IMR-90 (cell line): ENCODE results near the gene DCC. TPM values are rescaled to one million over a fixed set of nuclear protein-coding genes. Genes with fewer than 3 reads are reported as not detected.

ENCODE experiments used
- ATAC-seq: fragments of 200-7000 bp; cut with Tn5 transposase; 2 replicates; pipeline ENCODE4 v1.9.1; 2020; ENCODE audit warnings: low read depth, mild to moderate bottlenecking, moderate library complexity
- BruUV-seq: library from RNA; stranded (reverse); fragments of 400-500 nt; replicated peaks from 2 replicates; lab custom pipeline; 2021; lab: Mats Ljungman, UMichigan
- CTCF ChIA-PET: fragments of 300-600 bp; formaldehyde crosslinking; extraction: SDS; loops from one replicate; lab custom pipeline; 2021; ENCODE audit warnings: antibody characterized with exemption; lab: Yijun Ruan, JAX
- POLR2A ChIA-PET: fragments of 300-600 bp; sonication (Branson Sonifier 250); formaldehyde crosslinking; loops from one replicate; lab custom pipeline; 2022; ENCODE audit warnings: antibody characterized with exemption; ENCODE audit not compliant: unreplicated experiment; lab: Charles Lee
- DNase-seq: peaks from one replicate; pipeline ENCODE4 v3.0.0; 2013
- H2AFZ ChIP-seq: replicated peaks from 2 replicates; pipeline ENCODE3; 2013; ENCODE audit warnings: low read length, mild to moderate bottlenecking; ENCODE audit not compliant: poor library complexity
- H2AK5ac ChIP-seq: 2 replicates; pipeline ENCODE4 v1.6.1; 2013; ENCODE audit warnings: low read depth, low read length, inconsistent platforms
- H2AK9ac ChIP-seq: replicated peaks from 2 replicates; pipeline ENCODE3; 2013; ENCODE audit warnings: mild to moderate bottlenecking, low read depth, low read length, moderate library complexity; ENCODE audit not compliant: poor library complexity
- H2BK120ac ChIP-seq: 2 replicates; pipeline ENCODE4 v1.6.1; 2013; ENCODE audit warnings: low read depth, low read length, inconsistent platforms
- H2BK15ac ChIP-seq: 3 replicates; pipeline ENCODE4 v1.6.1; 2013; ENCODE audit warnings: low read depth, low read length, inconsistent platforms
- H2BK20ac ChIP-seq: 2 replicates; pipeline ENCODE4 v1.6.1; 2013; ENCODE audit warnings: low read depth, mild to moderate bottlenecking, inconsistent platforms, low read length, moderate library complexity
- H2BK5ac ChIP-seq: 2 replicates; pipeline ENCODE4 v1.6.1; 2013; ENCODE audit warnings: mild to moderate bottlenecking, low read depth, low read length, inconsistent platforms; ENCODE audit not compliant: poor library complexity, severe bottlenecking
- H3K14ac ChIP-seq: replicated peaks from 2 replicates; pipeline ENCODE4 v1.6.1; 2013; ENCODE audit warnings: low read depth, low read length, inconsistent platforms
- H3K18ac ChIP-seq: 2 replicates; pipeline ENCODE4 v1.6.1; 2013; ENCODE audit warnings: low read depth, low read length, control low read depth
- H3K23ac ChIP-seq: 2 replicates; pipeline ENCODE4 v1.6.1; 2013; ENCODE audit warnings: low read depth, low read length, inconsistent platforms
- H3K27ac ChIP-seq: 2 replicates; pipeline ENCODE4 v1.5.1; 2013; ENCODE audit warnings: mild to moderate bottlenecking, control low read depth, low read length; ENCODE audit not compliant: insufficient read depth
- H3K27me3 ChIP-seq: 2 replicates; pipeline ENCODE4 v1.6.1; 2013; ENCODE audit warnings: low read length; ENCODE audit not compliant: control insufficient read depth, insufficient read depth
- H3K36me3 ChIP-seq: 2 replicates; pipeline ENCODE4 v1.6.1; 2013; ENCODE audit warnings: low read length, mixed read lengths; ENCODE audit not compliant: control insufficient read depth, insufficient read depth
- H3K4ac ChIP-seq: 2 replicates; pipeline ENCODE4 v1.6.1; 2013; ENCODE audit warnings: low read depth, low read length, inconsistent platforms
- H3K4me1 ChIP-seq: 2 replicates; pipeline ENCODE4 v1.6.1; 2013; ENCODE audit warnings: low read length, mixed read lengths; ENCODE audit not compliant: control insufficient read depth, insufficient read depth
- H3K4me2 ChIP-seq: 2 replicates; pipeline ENCODE4 v1.6.1; 2013; ENCODE audit warnings: low read depth, mild to moderate bottlenecking, control low read depth, low read length, moderate library complexity
- H3K4me3 ChIP-seq: 2 replicates; pipeline ENCODE4 v1.5.1; 2013; ENCODE audit warnings: low read depth, mild to moderate bottlenecking, control low read depth, low read length, moderate library complexity; ENCODE audit not compliant: insufficient read depth
- H3K56ac ChIP-seq: 2 replicates; pipeline ENCODE4 v1.6.1; 2013; ENCODE audit warnings: low read length, inconsistent platforms; ENCODE audit not compliant: insufficient read depth; ENCODE audit errors: extremely low read depth
- H3K79me1 ChIP-seq, 2 experiments: 2 replicates each; pipeline ENCODE4 v1.6.1; 2013; ENCODE audit warnings: low read length in 2 of 2, inconsistent platforms in 1 of 2, low read depth in 1 of 2
- H3K9ac ChIP-seq: 2 replicates; pipeline ENCODE4 v1.6.1; 2013; ENCODE audit warnings: low read depth, low read length, control low read depth
- H3K9me1 ChIP-seq: 2 replicates; pipeline ENCODE4 v1.6.1; 2013; ENCODE audit warnings: low read length, inconsistent platforms; ENCODE audit not compliant: insufficient read depth
- H3K9me3 ChIP-seq: 2 replicates; pipeline ENCODE4 v1.6.1; 2013; ENCODE audit warnings: low read length; ENCODE audit not compliant: control insufficient read depth, insufficient read depth
- H4K20me1 ChIP-seq: 2 replicates; pipeline ENCODE4 v1.6.1; 2013; ENCODE audit warnings: low read length, inconsistent platforms; ENCODE audit not compliant: insufficient read depth
- H4K5ac ChIP-seq: 2 replicates; pipeline ENCODE4 v1.6.1; 2013; ENCODE audit warnings: mild to moderate bottlenecking, low read depth, low read length, control low read depth
- H4K8ac ChIP-seq, 2 experiments: 2 replicates each; pipeline ENCODE4 v1.6.1; 2013; ENCODE audit warnings: low read depth in 2 of 2, low read length in 2 of 2, control low read depth in 1 of 2, inconsistent platforms in 1 of 2
- H4K91ac ChIP-seq: 2 replicates; pipeline ENCODE4 v1.6.1; 2013; ENCODE audit warnings: low read depth, low read length, inconsistent platforms; ENCODE audit not compliant: insufficient read depth
- CTCF ChIP-seq: conservative IDR thresholded peaks from 2 replicates; pipeline ENCODE4 v1.5.1; 2012; ENCODE audit warnings: mild to moderate bottlenecking, low read depth, low read length, improper control_type of control experiment
- MXI1 ChIP-seq: IDR thresholded peaks from 2 replicates; pipeline ENCODE4 v1.6.1; 2012; ENCODE audit warnings: low read depth, mild to moderate bottlenecking, low read length, moderate library complexity, borderline replicate concordance
- NFE2L2 ChIP-seq: fragments of 150-350 bp; IDR thresholded peaks from 2 replicates; pipeline ENCODE4 v1.6.1; 2016; ENCODE audit warnings: low read depth, mild to moderate bottlenecking, low read length
- WGBS, 2 experiments: methylation state at CpG; one replicate each; pipeline versions ENCODE4 v1.1.5 to v1.1.7; 2013; ENCODE audit warnings: missing lambda C conversion rate in 2 of 2; ENCODE audit not compliant: insufficient read length in 1 of 2; ENCODE audit errors: extremely low coverage in 2 of 2; 5-methylcytosine and 5-hydroxymethylcytosine counted together
- dilution Hi-C: fragments of 300-500 bp; cut with HindIII; formaldehyde crosslinking; loops from one replicate; pipeline ENCODE4 v1.14.3; 2018; ENCODE audit warnings: low sequenced_read_pairs; ENCODE audit not compliant: unreplicated experiment
- in situ Hi-C: fragments of 300-500 bp; cut with MboI; formaldehyde crosslinking; loops from 3 replicates; pipeline ENCODE4 v1.14.3; 2019; ENCODE audit warnings: low sequenced_read_pairs, inconsistent platforms, mixed read lengths
- intact Hi-C: fragments of 100-400 bp; cut with micrococcal nuclease; formaldehyde crosslinking; loops from 2 replicates; pipeline ENCODE4 v1.10.0; 2022
- polyA plus RNA-seq, 3 experiments: library from polyadenylated mRNA; depleted of rRNA; stranded (reverse); fragments of >200 nt; gene quantifications; 2 replicates each; pipeline ENCODE4 v1.2.3, GENCODE V29; 2012; ENCODE audit warnings: low replicate concordance in 1 of 3
- total RNA-seq: library from RNA; depleted of rRNA; stranded (reverse); fragments of >200 nt; gene quantifications from 2 replicates; pipeline ENCODE4 v1.2.3, GENCODE V29; 2012
- TF ChIP-seq, protein P1 (sequence below): fragments of 150-350 bp; IDR thresholded peaks from 2 replicates; pipeline ENCODE4 v1.6.1; 2016; ENCODE audit warnings: low read depth, mild to moderate bottlenecking, low read length, moderate library complexity, borderline replicate concordance

DCC gene
- total and polyA plus RNA-seq, 2 of the 4 experiments (the other 2 are of a cell fraction), result 0.31 to 0.54 TPM

GRCh38 chr18:52850031-52850560, 510.1 kb downstream of the DCC start:
- H4K8ac ChIP-seq, result no peak overlapping the region
- no peaks in the 10 kb centered on the region for H3K4me1 ChIP-seq
- WGBS, 2 experiments, result no CpG with 5 or more reads among the region's 6 CpGs
- no peak overlapping the region for H4K5ac ChIP-seq
- H3K18ac ChIP-seq, result no peak overlapping the region
- H3K36me3 ChIP-seq, result no peaks in the 10 kb centered on the region
- intact Hi-C loops, result no loop called here
- no peak overlapping the region for H2BK120ac ChIP-seq
- no peak overlapping the region for H3K14ac ChIP-seq
- ChIA-PET POLR2A (no interaction called here), CTCF (no interaction called here)
- no peak overlapping the region for H2BK15ac ChIP-seq
- H3K79me1 ChIP-seq, result no peaks in the 10 kb centered on the region
- in situ Hi-C loops, result no loop called here
- no peaks in the 10 kb centered on the region for H4K20me1 ChIP-seq
- TF ChIP-seq NFE2L2, result no peak
- TF ChIP-seq MXI1, result no peak
- no peak for TF ChIP-seq CTCF
- TF ChIP-seq, protein P1, sequence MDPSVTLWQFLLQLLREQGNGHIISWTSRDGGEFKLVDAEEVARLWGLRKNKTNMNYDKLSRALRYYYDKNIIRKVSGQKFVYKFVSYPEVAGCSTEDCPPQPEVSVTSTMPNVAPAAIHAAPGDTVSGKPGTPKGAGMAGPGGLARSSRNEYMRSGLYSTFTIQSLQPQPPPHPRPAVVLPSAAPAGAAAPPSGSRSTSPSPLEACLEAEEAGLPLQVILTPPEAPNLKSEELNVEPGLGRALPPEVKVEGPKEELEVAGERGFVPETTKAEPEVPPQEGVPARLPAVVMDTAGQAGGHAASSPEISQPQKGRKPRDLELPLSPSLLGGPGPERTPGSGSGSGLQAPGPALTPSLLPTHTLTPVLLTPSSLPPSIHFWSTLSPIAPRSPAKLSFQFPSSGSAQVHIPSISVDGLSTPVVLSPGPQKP, result no peak
- H2BK20ac ChIP-seq, result no peak overlapping the region
- no peak overlapping the region for H2AK9ac ChIP-seq
- H3K23ac ChIP-seq, result no peak overlapping the region
- no peak overlapping the region for H3K4me2 ChIP-seq
- no peak overlapping the region for H3K27ac ChIP-seq
- H3K9me3 ChIP-seq, result peaks cover 6% of the 10 kb centered on the region
- H3K9me1 ChIP-seq, result no peaks in the 10 kb centered on the region
- no peak overlapping the region for H2AK5ac ChIP-seq
- BruUV-seq, result no TSS peak
- no peak overlapping the region for H3K4me3 ChIP-seq
- H3K56ac ChIP-seq, result no peak overlapping the region
- H2AFZ ChIP-seq, result no peak overlapping the region
- dilution Hi-C loops, result no loop called here
- no peak overlapping the region for H4K91ac ChIP-seq
- ATAC-seq (no peak), DNase-seq (no peak)
- H3K27me3 ChIP-seq, result no peaks in the 10 kb centered on the region
- no peak overlapping the region for H3K4ac ChIP-seq
- H3K9ac ChIP-seq, result no peak overlapping the region
- no peak overlapping the region for H2BK5ac ChIP-seq
